Measurements from ENCODE around the gene ZCCHC14.

- no peak for TF ChIP-seq CTCF (IDR thresholded peaks at IDR 0.05; ENCODE audit: low read length)
- no peak for TF ChIP-seq EZH2 (optimal IDR thresholded peaks at IDR 0.05; ENCODE audit: low read depth, low read length)
Measured at GRCh38 chr16:87417528-87417910, 75.3 kb downstream of the ZCCHC14 start.
